Stimulated activated CD4-positive, alpha-beta T cell treated with anti-CD3 and anti-CD28 coated beads, Interleukin-15, amount 100 ng/mL, for 48 hours (primary cell): ENCODE data around the gene MAGI3.
"Not testable (repeated sequence)": the region's sequence is repeated elsewhere in the genome, so short reads cannot be mapped to it uniquely, and the experiment has no call there.

Experiments used
- DNase-seq, 2 donors: peaks; one replicate each; pipeline ENCODE4 v3.0.0-alpha.2; 2020; ENCODE audit warnings: low read depth in 2 of 2

Gene MAGI3

DNA sequence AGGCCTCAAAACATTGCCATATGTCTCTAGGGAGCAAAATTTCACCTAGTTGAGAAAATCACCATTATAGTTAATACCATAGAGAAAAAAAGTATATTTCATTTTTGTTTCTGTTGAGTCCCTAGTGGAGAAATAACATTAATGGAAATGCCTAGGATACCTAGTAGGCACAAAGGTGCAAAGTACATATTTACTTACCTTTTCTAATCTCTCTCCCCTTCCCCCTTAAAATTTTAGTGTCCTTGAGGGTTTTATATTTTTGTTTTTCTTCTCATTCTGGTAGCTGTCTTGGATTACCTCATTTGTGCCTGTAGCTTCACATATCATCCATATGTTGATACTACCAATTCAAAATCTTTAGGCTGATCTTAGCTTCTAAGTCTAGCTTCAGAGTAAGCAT lies 127.0 kb downstream of the MAGI3 start:
- DNase-seq, result no peak

DNA sequence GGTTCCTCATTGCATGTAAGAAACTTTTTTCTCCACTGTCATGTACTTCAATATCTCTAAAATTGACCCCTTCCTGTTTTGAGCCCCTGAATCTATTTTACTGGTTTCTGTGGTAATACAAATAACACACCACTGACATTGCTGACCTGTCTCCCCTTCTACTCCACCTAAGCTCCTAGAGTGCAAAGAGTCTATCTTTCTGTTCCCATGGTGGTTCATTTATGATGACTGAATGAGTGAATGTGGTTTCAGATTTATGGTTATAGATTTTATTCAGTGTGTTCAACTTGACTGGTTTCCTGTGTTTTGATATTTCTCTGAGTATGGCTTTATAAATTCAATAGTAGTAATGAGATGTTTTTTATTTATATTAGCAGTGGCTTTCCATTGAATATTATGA lies 127.7 kb downstream of the MAGI3 start:
- DNase-seq, result no peak

- DNase-seq, result no peak
Observed at GRCh38 chr1:113519556-113519955, 129.2 kb downstream of the MAGI3 start.

GRCh38 chr1:113530021-113530420 lies 139.7 kb downstream of the MAGI3 start:
- DNase-seq, result no peak

- DNase-seq, result no peak
Observed at GRCh38 chr1:113531321-113531720, 141.0 kb downstream of the MAGI3 start.

DNA sequence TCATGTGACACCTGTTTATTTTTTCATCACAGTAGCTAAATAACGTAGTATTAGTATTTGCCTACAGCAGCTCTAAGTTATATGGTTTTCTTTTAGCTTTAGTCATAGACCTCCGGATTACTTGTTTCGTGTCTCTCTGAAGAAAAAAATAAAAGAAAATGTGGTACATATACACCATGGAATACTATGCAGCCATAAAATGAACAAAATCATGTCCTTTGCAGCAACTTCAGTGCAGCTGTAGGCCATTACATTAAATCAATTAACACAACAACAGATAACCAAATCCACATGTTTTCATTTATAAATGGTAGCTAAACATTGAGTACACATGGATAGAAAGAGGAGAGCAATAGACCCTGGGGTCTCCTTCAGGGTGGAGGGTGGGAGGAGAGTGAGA lies 142.7 kb downstream of the MAGI3 start:
- DNase-seq, result no peak

DNA sequence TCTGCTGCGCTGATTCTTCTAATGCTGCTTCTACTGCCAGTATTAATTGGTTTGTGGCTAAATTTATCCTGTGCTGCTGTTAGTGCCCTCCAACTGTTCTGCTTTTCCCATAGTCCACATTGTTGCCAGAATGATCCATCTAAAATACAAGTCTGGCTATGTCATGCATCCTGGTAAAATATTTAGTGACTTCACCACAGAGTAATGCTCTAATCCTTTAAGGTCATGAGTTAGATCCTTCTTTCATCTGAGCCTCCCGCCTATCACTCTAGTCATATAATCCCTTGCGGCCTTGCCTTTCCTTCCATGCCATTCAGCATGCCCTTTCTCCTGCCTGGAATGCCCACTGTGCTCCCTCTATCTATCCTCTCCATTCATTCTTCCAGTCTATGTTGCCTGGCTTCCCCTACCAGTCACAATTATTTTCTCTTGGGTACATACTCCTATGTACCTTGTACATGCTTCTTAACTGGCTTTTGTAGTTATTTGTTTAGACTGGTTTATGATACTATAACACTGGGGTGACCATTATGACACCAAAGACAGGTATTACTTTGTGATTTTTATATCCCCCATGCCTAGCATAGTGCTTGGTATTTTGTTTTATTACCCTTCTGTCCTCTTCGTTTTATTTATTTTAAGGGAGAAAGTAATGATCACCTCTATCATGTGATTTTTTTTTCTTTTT lies 144.0 kb downstream of the MAGI3 start:
- DNase-seq, result no peak

GRCh38 chr1:113534875-113535274 lies 144.6 kb downstream of the MAGI3 start:
- DNase-seq, result no peak

- DNase-seq, result no peak
Observed at GRCh38 chr1:113536182-113536780, 146.0 kb downstream of the MAGI3 start.

GRCh38 chr1:113538225-113538624 lies 147.9 kb downstream of the MAGI3 start:
- no peak for DNase-seq

DNA sequence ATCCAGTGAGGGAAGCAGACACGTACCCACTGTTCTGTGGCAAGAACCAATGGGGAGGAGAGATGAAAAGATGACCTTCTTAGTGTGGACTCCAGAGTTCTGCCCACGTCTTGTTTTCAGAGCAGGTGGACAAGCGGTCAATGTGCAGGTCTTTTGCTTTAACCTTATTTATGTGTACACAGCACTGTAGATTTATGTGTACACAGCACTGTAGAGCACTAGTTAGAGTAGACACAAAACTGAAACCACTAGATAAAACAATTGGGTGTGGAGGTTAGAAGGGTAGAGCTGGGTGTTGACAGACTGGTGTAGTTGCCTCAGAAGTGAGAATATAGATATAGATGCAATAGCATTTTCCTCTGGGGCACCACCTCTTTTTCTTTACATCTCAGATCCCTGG lies 150.0 kb downstream of the MAGI3 start:
- DNase-seq, result no peak

DNA sequence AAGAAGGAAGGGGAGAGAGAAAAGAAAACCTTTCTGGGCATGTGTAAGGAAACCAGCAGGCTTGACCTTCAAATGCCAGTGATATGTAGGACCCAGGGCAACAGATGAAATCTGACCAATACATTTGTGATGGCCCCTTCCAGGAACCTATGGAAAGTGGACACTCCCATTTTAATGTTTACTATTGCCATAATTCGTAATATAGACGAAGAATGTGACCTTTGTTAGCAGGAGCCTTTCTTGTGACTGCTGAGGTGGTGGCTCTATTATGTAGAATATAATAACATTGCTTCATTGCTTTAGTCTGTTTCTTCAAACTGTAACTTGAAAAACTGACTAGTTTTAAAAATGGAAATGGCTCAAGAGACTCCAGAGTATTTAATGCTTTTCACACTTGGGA lies 150.8 kb downstream of the MAGI3 start:
- DNase-seq, result no peak

DNA sequence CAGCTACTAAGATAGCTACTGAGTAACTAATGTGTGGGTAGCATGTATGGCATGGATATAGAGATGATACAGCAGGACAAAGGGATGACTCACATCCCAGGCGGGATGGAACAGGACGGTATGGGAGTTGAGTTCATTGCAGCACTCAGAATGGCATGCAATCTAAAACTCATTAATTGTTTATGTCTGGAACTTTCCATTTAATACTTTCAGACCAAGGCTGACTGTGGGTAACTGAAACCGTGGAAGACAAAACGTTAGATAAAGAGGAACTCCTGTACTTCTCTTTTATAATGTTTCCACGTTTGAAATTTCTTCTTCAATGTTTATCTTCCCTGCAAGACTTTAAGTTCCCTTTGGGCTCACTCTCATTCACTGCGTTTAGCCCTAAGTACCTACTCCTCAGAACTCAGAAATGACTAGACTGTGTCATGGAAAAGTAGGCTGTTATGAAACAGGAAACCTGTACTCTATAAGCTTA lies 151.9 kb downstream of the MAGI3 start:
- no peak for DNase-seq

DNA sequence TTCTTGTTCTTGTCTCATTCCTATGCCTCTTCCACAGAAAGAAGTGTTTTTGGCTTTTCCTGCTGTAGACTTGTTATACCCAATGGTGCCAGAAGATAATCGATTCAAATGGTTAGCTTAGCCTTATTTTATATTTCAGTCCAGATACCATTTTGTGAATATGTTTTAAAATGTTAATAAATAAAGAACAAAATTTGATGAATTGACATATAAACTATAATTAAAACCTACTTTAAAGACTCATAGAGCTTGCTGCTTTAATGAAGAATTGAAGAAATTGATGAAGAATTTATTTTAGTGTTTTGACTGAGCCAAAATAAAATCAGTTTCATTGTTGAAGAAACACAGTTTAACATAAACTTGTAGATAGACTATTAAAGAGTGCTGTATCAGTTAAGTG lies 152.8 kb downstream of the MAGI3 start:
- no peak for DNase-seq

GRCh38 chr1:113545210-113545609 lies 154.9 kb downstream of the MAGI3 start:
- no peak for DNase-seq

GRCh38 chr1:113545626-113546025 lies 155.3 kb downstream of the MAGI3 start:
- DNase-seq, result no peak

DNA sequence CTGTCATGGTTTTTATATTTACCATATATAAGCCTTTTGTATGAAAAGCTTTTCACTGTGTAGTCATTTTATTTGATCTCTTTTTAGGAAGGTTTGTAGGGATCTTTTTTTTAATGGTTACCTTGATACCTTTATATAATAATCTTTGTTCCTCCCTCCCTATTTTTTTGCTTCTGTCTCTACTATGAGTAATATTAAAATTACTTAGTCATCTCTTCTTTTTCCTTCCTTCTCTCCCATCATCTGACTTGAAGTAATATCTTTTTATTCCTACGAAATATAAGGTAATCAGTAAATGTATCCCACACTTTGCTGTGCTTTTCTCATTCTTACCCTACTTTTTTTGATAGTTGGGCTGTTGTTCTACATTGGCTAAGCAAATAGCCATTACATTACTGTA lies 161.4 kb downstream of the MAGI3 start:
- DNase-seq, result no peak

- no peak for DNase-seq
Observed at GRCh38 chr1:113552244-113552643, 161.9 kb downstream of the MAGI3 start.

GRCh38 chr1:113557187-113557586 lies 166.9 kb downstream of the MAGI3 start:
- no peak for DNase-seq

DNA sequence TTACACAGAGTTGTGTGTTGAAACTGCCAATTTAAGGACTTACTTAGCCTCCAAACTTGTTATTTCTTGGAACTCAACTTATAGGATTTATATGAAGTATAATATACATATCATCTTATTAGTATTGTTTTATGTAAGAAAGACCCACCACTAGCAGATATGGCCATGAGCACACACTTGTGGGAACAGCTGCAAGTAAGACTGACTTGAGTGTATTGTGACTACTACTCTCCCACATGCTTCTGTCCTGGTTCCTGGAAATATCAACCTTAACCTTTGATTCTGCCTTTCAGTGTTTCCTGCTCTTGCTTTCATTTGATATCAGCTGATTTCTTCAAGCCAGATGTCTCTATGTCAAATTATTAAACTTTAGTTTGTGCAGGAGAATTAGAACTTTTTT lies 175.3 kb downstream of the MAGI3 start:
- DNase-seq, result no peak

GRCh38 chr1:113567427-113567826 lies 177.1 kb downstream of the MAGI3 start:
- DNase-seq, result no peak

- DNase-seq, result not testable (repeated sequence)
Observed at GRCh38 chr1:113575744-113576260, 185.5 kb downstream of the MAGI3 start.

- DNase-seq, result no peak
Observed at GRCh38 chr1:113576271-113576670, 186.0 kb downstream of the MAGI3 start.
